Gastrocnemius medialis (tissue), 4 donors: ENCODE results near the gene WSCD1.

ENCODE experiments used
- CTCF ChIP-seq, 5 experiments: fragments of 450-650 bp in 3 of 5; fragments of 200-600 bp in 2 of 5; sonication (generic) in 2 of 5; IDR thresholded peaks in 4 of 5; conservative IDR thresholded peaks in 1 of 5; 1 replicate in 4 of 5; 2 replicates in 1 of 5; pipeline ENCODE4 v1.5.1; 2016 to 2019; ENCODE audit warnings: antibody characterized with exemption in 5 of 5, mild to moderate bottlenecking in 3 of 5, moderate library complexity in 3 of 5
- POLR2A ChIP-seq, 2 donors: fragments of 450-650 bp; IDR thresholded peaks; one replicate each; pipeline ENCODE4 v1.6.1; 2017; ENCODE audit warnings: antibody characterized with exemption in 2 of 2, mild to moderate bottlenecking in 2 of 2, moderate library complexity in 2 of 2

- TF ChIP-seq POLR2A (IDR thresholded peaks at IDR 0.05) (no peak), CTCF (IDR thresholded peaks at IDR 0.05 in 4 of 5, conservative IDR thresholded peaks at IDR 0.05 in 1 of 5) (no peak)
These were observed 22.2 kb upstream of the WSCD1 start for GRCh38 chr17:6047966-6048365.
